Mononuclear cell (primary cell): ENCODE data around the gene CMTM7. TPM values are rescaled to one million over a fixed set of nuclear protein-coding genes. Genes with fewer than 3 reads are reported as not detected.

Source experiments
- total RNA-seq: library from RNA; depleted of rRNA; stranded (reverse); fragments of >200 nt; gene quantifications from one replicate; pipeline ENCODE4 v1.2.3, GENCODE V29; 2012

CMTM7 gene
- total RNA-seq, 1 donor, result 17.0 TPM

Other genes with a start within 250 kb of the CMTM7 start
- 2.9 TPM for gene CMTM8, start 153.2 kb upstream of the CMTM7 start, total RNA-seq
- 155 TPM for gene CMTM6, start 111.0 kb downstream of the CMTM7 start, total RNA-seq
- 43.3 TPM for gene DYNC1LI1, start 179.0 kb downstream of the CMTM7 start, total RNA-seq